ENCODE measurements around the gene KIAA0319L. TPM values are rescaled to one million over a fixed set of nuclear protein-coding genes. Genes with fewer than 3 reads are reported as not detected.
"Not testable (repeated sequence)": the region's sequence is repeated elsewhere in the genome, so short reads cannot be mapped to it uniquely, and the experiment has no call there.

Gene KIAA0319L
- total RNA-seq, 2 donors from 2014 or later = 68.4 to 77.6 TPM

DNA sequence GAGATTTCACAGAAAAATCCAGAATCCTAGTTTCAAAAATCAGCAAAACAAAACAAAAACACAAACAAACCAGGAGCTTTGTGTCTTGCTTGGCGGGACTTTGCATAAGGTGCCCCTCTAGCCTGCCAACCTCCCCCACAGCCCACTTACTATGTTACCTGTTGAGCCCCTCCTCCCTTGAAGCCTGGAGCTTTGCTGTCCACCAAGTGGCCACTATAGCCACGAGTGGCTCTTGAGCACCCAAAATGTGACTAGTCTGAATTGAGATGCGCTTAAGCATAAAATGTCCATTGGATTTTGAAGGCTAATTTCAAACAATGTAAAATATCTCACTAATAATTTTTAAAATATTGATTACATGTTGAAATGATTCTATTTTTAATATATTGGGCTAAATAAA lies 28.1 kb upstream of the KIAA0319L start:
- no peaks in the 10 kb centered on the region for H3K36me3 ChIP-seq (ENCODE audit: control insufficient read depth, insufficient read depth, low read length)
- no peaks in the 10 kb centered on the region for H3K27me3 ChIP-seq (ENCODE audit: control insufficient read depth, insufficient read depth, low read length, poor library complexity, severe bottlenecking)
- Mint-ChIP-seq H3K4me1 (peaks cover 4% of the 10 kb centered on the region), H3K27ac (no peak overlapping the region), H3K27me3 (ENCODE audit: insufficient read depth) (peaks cover 6% of the 10 kb centered on the region), H3K36me3 (ENCODE audit: low read depth) (no peaks in the 10 kb centered on the region), H3K4me3 (no peak overlapping the region), H3K9me3 (no peaks in the 10 kb centered on the region)
- H3K27ac ChIP-seq (ENCODE audit: low read depth, low read length) = no peak overlapping the region
- no peaks in the 10 kb centered on the region for H3K9me3 ChIP-seq (ENCODE audit: control insufficient read depth, low read length)
- H3K4me1 ChIP-seq (ENCODE audit: control insufficient read depth, insufficient read depth, low read length) = no peaks in the 10 kb centered on the region
- no peak overlapping the region for H3K9ac ChIP-seq (ENCODE audit: extremely low read depth, low read length, poor library complexity, severe bottlenecking)
- TF ChIP-seq, protein P1, sequence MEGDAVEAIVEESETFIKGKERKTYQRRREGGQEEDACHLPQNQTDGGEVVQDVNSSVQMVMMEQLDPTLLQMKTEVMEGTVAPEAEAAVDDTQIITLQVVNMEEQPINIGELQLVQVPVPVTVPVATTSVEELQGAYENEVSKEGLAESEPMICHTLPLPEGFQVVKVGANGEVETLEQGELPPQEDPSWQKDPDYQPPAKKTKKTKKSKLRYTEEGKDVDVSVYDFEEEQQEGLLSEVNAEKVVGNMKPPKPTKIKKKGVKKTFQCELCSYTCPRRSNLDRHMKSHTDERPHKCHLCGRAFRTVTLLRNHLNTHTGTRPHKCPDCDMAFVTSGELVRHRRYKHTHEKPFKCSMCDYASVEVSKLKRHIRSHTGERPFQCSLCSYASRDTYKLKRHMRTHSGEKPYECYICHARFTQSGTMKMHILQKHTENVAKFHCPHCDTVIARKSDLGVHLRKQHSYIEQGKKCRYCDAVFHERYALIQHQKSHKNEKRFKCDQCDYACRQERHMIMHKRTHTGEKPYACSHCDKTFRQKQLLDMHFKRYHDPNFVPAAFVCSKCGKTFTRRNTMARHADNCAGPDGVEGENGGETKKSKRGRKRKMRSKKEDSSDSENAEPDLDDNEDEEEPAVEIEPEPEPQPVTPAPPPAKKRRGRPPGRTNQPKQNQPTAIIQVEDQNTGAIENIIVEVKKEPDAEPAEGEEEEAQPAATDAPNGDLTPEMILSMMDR (conservative IDR thresholded peaks at IDR 0.05) = no peak
- no peak overlapping the region for H3K4me3 ChIP-seq (ENCODE audit: low read length)
- DNase-seq = no peak
- 84 to 90% methylated on average over 2 to 3 of the region's 3 CpGs for WGBS, 2 experiments (ENCODE audit: insufficient coverage in 1 of 2, insufficient read length in 1 of 2)

DNA sequence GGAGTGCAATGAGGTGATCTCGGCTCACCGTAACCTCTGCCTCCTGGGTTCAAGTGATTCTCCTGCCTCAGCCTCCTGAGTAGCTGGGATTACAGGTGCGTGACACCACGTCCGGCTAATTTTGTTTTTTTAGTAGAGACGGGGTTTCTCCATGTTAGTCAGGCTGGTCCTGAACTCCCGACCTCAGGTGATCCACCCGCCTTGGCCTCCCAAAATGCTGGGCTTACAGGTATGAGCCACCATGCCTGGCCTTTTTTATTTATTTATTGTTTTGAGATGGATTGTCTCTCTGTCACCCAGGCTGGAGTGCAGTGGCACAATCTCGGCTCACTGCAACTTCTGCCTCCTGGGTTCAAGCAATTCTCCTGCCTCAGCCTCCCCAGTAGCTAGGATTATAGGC lies 24.4 kb upstream of the KIAA0319L start:
- peaks cover 36% of the 10 kb centered on the region for H3K27me3 Mint-ChIP-seq (ENCODE audit: insufficient read depth)
- H3K4me1 ChIP-seq (ENCODE audit: control insufficient read depth, insufficient read depth, low read length); H3K27ac Mint-ChIP-seq; H3K4me1 Mint-ChIP-seq; H3K36me3 Mint-ChIP-seq (ENCODE audit: low read depth); H3K9ac ChIP-seq (ENCODE audit: extremely low read depth, low read length, poor library complexity, severe bottlenecking); H3K9me3 Mint-ChIP-seq; H3K27ac ChIP-seq (ENCODE audit: low read depth, low read length); H3K9me3 ChIP-seq (ENCODE audit: control insufficient read depth, low read length); DNase-seq; H3K4me3 ChIP-seq (ENCODE audit: low read length); H3K4me3 Mint-ChIP-seq; H3K36me3 ChIP-seq (ENCODE audit: control insufficient read depth, insufficient read depth, low read length): not testable (repeated sequence)
- H3K27me3 ChIP-seq (ENCODE audit: control insufficient read depth, insufficient read depth, low read length, poor library complexity, severe bottlenecking) = peaks cover 22% of the 10 kb centered on the region
- WGBS, 2 experiments (ENCODE audit: insufficient coverage in 1 of 2, insufficient read length in 1 of 2) = 94 to 96% methylated on average over 6 to 9 of the region's 9 CpGs

DNA sequence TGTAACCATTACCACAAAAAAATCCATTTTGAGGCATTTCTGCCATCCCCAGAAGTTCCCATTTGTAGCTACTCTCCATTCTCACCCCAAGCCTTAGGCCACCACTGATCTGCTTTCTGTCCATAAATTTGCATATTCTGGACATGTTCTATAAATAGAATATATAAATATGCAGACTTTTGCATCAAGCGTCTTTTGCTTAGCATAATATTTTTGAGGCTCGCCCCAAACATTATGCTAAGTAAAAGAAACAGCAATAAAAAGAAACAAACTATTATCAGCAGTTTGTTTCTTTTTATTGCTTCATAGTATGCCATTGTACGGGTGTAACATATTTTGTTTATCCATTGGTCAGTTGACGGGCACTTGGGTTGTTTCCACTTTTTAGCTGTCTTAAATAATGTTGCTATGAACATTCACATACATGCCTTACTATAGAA lies 23.8 kb upstream of the KIAA0319L start:
- H3K4me3 Mint-ChIP-seq = no peak overlapping the region
- no peak overlapping the region for H3K27ac Mint-ChIP-seq
- TF ChIP-seq, protein P1 (conservative IDR thresholded peaks at IDR 0.05) = no peak
- no peaks in the 10 kb centered on the region for H3K9me3 Mint-ChIP-seq
- no peak overlapping the region for H3K27ac ChIP-seq (ENCODE audit: low read depth, low read length)
- 97% methylated on average over 4 of the region's 4 CpGs; no CpG with 5 or more reads in 1 of the 2 experiments for WGBS, 2 experiments (ENCODE audit: insufficient coverage in 1 of 2, insufficient read length in 1 of 2)
- no peaks in the 10 kb centered on the region for H3K36me3 Mint-ChIP-seq (ENCODE audit: low read depth)
- H3K4me1 ChIP-seq (ENCODE audit: control insufficient read depth, insufficient read depth, low read length) = no peaks in the 10 kb centered on the region
- peaks cover 28% of the 10 kb centered on the region for H3K27me3 ChIP-seq (ENCODE audit: control insufficient read depth, insufficient read depth, low read length, poor library complexity, severe bottlenecking)
- peaks cover 11% of the 10 kb centered on the region for H3K4me1 Mint-ChIP-seq
- no peak for DNase-seq
- H3K27me3 Mint-ChIP-seq (ENCODE audit: insufficient read depth) = peaks cover 38% of the 10 kb centered on the region
- H3K9ac ChIP-seq (ENCODE audit: extremely low read depth, low read length, poor library complexity, severe bottlenecking) = no peak overlapping the region
- no peaks in the 10 kb centered on the region for H3K9me3 ChIP-seq (ENCODE audit: control insufficient read depth, low read length)
- no peaks in the 10 kb centered on the region for H3K36me3 ChIP-seq (ENCODE audit: control insufficient read depth, insufficient read depth, low read length)
- H3K4me3 ChIP-seq (ENCODE audit: low read length) = no peak overlapping the region
